Sciatic nerve (tissue), 2 donors: ENCODE results near the gene CDK5RAP3. TPM values are rescaled to one million over a fixed set of nuclear protein-coding genes. Genes with fewer than 3 reads are reported as not detected.
"Not testable (repeated sequence)": the region's sequence is repeated elsewhere in the genome, so short reads cannot be mapped to it uniquely, and the experiment has no call there.

Source experiments
- ATAC-seq: fragments of 200-7000 bp; cut with Tn5 transposase; one replicate; pipeline ENCODE4 v1.9.1; 2020; ENCODE audit warnings: mild to moderate bottlenecking, moderate library complexity
- DNase-seq: peaks from one replicate; pipeline ENCODE4 v3.0.0-alpha.2; 2020; ENCODE audit warnings: low spot score
- intact Hi-C: fragments of 100-400 bp; cut with DNase I; formaldehyde crosslinking; loops from one replicate; pipeline ENCODE4 v1.14.2; 2022
- total RNA-seq: library from RNA; stranded (reverse); fragmentation: NEBNext Ultra II Directional; extraction: Animal tissue kit (Norgen Biotek cat#: 25700); gene quantifications from one replicate; pipeline ENCODE4 v1.2.1, GENCODE V29; 2021
- donor health status: DM: no; HTN: no; CAD: no.
- donor health status: DM: no; HTN: no; CAD: no.

The CDK5RAP3 gene
- total RNA-seq, 1 donor from 2014 or later: 187 TPM

- no peak for DNase-seq
- intact Hi-C loops: no loop called here
- ATAC-seq: no peak
Measured at GRCh38 chr17:47966079-47966519, 4.8 kb upstream of the CDK5RAP3 start.

DNA sequence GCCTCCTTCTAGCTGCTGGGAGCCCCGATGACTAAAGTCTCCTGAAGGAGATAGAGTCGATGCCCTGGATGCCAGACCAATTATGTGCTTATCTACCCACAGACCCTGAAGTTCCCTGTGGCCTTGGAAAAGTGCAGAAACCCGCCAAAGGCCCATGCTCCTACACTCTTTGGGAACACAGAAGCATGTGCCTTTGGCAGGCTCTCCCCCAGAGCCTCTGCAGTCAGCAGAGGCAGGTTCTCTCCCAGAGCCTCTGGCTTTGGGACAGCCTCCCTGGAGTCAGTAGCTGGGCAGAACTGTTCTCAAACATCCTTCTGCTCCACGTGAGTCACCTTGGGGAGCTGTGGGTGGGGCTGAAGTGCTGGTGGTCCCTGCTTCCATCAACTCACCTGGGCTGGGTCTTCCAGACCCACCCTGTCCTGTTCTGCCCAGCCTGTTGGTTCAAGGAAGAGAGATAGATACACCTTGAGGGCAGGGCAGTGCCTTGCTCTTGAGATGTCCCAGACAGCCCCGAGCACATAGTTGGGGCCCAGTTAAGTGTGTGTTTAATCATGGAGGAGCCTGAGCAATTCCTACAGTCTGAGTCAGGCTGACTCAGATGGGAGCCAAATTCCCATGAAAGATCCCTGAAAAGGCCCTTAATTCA, 3.2 kb upstream of the CDK5RAP3 start:
- intact Hi-C loops: no loop called here
- ATAC-seq: no peak
- DNase-seq: no peak

- intact Hi-C loops: no loop called here
Measured at GRCh38 chr17:47968836-47969235, 2.1 kb upstream of the CDK5RAP3 start.

GRCh38 chr17:47969930-47970724, 786 bp upstream of the CDK5RAP3 start:
- DNase-seq: no peak
- intact Hi-C loops: no loop called here
- no peak for ATAC-seq

More at GRCh38 chr17:47968836-47969235, 2.1 kb upstream of the CDK5RAP3 start:
- ATAC-seq (no peak), DNase-seq (no peak)

GRCh38 chr17:47973541-47973940, 2.6 kb downstream of the CDK5RAP3 start:
- DNase-seq: no peak
- no peak for ATAC-seq
- intact Hi-C loops: no loop called here

GRCh38 chr17:47975189-47975822, 4.4 kb downstream of the CDK5RAP3 start:
- no peak for ATAC-seq
- no peak for DNase-seq
- intact Hi-C loops: no loop called here

- ATAC-seq (no peak), DNase-seq (no peak)
- intact Hi-C loops: no loop called here
Measured at GRCh38 chr17:47975823-47976205, 4.9 kb downstream of the CDK5RAP3 start.

DNA sequence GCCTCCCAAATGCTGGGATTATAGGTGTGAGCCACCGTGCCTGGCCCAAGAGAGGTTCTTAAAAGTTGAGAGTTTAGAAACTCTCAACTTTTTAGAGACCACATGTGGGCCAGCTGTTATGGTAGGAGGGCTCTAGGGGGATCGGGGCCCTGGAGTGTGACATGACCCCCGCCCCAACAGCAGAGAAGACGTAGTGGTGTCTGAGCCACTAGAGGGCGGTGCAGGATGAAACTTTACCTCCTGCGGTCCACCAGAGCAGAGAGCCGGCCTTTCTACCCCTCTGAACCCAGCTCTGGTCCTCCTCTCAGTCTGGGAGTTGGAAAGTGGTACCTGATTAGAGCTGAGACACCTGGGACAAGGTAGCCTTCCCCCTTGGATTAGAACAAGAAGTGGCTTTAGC, 7.4 kb downstream of the CDK5RAP3 start:
- intact Hi-C loops: no loop called here
- peak; percentile 70 for ATAC-seq
- peak; percentile 76 for DNase-seq

DNA sequence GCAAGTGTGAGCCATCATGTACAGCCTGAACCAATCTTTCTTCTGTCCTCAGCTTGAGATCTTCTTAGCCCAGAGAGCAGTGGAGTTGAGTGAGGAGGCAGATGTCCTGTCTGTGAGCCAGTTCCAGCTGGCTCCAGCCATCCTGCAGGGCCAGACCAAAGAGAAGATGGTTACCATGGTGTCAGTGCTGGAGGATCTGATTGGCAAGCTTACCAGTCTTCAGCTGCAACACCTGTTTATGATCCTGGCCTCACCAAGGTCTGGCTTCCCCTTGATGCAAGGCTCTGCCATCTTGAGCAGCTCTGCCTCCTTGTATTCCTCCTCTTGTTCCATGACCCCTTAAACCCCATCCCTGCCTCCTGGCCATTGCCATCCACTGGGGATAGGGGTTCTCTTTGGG, 9.6 kb downstream of the CDK5RAP3 start:
- DNase-seq: no peak
- intact Hi-C loops: loop anchor here (5.0 kb wide), 1 partner anchor 37 kb away; no protein-coding TSS in a partner anchor
- ATAC-seq: no peak

DNA sequence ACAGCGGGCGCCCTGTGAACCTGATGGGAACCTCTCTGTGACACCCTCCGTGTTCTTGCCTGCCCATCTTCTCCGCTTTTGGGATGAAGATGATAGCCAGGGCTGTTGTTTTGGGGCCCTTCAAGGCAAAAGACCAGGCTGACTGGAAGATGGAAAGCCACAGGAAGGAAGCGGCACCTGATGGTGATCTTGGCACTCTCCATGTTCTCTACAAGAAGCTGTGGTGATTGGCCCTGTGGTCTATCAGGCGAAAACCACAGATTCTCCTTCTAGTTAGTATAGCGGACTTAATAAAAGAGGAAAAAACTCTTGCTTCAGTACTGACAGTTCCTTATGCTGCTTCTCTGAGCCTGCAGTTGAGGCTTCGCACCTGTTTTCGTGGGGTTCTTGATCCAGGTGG, 10.5 kb downstream of the CDK5RAP3 start:
- ATAC-seq: no peak
- intact Hi-C loops: loop anchor here (5.0 kb wide), 1 partner anchor 36 kb away; no protein-coding TSS in a partner anchor
- no peak for DNase-seq

DNA sequence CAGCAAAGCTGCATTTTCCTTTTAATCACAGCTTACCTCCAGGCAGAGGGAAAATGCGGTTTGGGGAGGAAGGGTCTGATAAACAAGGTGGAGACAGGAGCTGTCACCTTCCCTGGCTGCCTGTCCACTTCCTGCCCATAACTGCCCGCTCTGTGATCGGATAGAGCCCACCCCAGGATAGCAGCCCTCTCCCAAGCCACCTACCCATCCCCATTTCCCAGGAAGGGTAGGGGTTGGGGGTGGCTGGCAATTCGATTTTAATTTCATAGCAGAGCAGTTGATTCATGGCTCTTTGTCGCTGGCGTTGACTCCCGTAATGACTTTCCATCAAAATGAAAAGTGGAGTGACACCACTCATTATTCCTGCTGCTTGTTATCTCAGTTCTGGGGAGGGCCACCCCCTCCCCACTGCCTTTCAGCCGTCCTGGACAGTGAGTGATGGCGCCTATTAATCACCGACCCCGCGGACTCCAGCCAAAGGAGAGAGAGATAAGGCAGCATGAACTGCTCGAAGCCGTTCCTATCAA, 11.2 kb downstream of the CDK5RAP3 start:
- intact Hi-C loops: loop anchor here (5.0 kb wide), 1 partner anchor 35 kb away; no protein-coding TSS in a partner anchor
- ATAC-seq: no peak

GRCh38 chr17:47982645-47983390, 11.9 kb downstream of the CDK5RAP3 start:
- no peak for ATAC-seq
- intact Hi-C loops: loop anchor here (5.0 kb wide), 1 partner anchor 34 kb away; no protein-coding TSS in a partner anchor
- DNase-seq: no peak

More for the DNA sequence above, 11.2 kb downstream of the CDK5RAP3 start:
- no peak for DNase-seq

- intact Hi-C loops: loop anchor here (5.0 kb wide), 1 partner anchor 34 kb away; no protein-coding TSS in a partner anchor
- no peak for ATAC-seq
- no peak for DNase-seq
Measured at GRCh38 chr17:47983492-47984223, 12.7 kb downstream of the CDK5RAP3 start.

GRCh38 chr17:47986520-47986919, 15.6 kb downstream of the CDK5RAP3 start:
- DNase-seq (no peak), ATAC-seq (no peak)
- intact Hi-C loops: no loop called here

- peak; percentile 44 for ATAC-seq
- DNase-seq: no peak
- intact Hi-C loops: no loop called here
Measured at GRCh38 chr17:47987240-47987835, 16.4 kb downstream of the CDK5RAP3 start.

GRCh38 chr17:47988445-47988844, 17.5 kb downstream of the CDK5RAP3 start:
- ATAC-seq, intact Hi-C loops, DNase-seq: not testable (repeated sequence)

DNA sequence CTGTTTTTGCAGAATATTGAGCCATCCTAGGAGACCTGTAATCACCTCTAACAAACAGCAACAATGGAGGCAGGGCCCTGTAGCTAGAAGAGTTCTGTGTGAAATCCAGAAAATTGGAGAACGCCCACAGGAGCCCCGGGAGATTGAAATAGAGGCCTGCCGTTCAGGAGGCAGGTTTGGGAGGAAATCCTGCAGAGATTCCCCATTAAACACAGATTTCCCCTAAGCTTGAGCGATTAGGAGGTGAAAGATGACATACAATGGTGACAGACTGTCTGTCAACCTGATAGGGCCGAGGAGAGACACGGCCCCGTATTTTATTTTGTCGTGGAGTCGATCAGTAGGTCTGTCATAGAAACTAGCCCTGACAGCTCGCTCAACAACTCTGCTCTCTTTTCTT, 18.2 kb downstream of the CDK5RAP3 start:
- no peak for ATAC-seq
- intact Hi-C loops: no loop called here
- no peak for DNase-seq

DNA sequence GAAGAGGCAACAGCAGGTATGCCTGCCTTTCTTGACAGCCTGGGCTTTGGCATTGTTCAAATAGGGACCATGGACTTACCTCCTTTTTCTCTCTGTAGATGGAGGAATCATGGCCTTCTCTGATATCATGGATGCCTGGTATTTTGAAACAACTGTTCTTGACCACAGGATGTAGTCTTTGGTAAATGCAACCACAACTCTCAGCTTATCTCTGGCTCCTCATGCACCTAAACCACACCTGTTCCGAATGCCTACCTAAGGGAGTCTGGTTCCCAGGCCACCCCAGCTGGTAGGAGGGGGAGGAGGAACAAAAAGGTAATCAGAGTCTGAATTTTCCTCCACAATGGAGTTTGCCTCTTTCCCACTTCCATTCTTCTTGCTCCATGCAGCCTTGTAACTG, 18.8 kb downstream of the CDK5RAP3 start:
- intact Hi-C loops: no loop called here
- no peak for ATAC-seq

More for the DNA sequence above, 18.8 kb downstream of the CDK5RAP3 start:
- no peak for DNase-seq
